NCI-H1092 (cell line): ENCODE results near the gene PDGFA.

Experiments used
- DNase-seq: peaks from one replicate; lab custom pipeline; 2025; lab: John Stamatoyannopoulos, UW

Gene PDGFA

DNA sequence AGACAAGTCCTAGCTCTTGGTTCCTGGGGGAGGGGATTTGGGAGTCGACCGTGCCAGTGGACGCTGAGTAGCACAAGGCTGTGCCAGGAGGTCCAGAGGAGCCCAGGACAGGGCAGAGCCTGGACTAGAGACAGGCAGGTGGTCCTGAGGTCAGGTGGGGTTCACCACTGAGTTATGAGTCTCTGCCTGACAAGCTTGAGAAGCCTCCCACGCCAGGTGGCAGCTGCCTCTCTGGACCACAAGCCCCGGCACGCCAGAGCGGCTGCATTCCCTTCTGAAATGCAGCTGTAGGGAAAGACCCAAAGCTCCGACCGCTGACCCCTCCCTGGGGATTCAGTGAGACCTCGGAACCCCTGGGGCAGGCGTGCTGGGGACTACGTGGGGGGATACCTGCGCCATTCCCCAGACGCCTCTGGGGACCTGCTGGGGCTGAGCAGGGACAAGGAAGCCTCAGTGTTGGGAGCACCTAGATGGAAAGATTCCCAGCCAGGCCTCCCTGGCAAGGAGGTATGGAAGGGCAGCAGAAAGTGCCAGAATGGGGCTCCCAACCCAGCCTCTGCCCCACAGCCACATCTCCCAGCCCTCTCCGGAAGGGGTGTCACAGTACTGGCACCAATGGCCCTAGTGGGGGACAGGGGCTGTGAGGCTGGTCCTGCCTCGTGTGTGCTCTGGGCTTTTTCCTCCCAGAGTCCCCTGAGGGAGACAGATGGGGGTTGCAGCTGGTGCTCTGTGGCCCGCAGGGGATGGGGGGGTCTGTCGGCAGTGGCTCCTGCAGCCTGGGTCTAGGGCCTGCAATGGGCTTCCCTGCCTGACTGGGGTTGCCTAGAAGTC lies 29.0 kb downstream of the PDGFA start:
- DNase-seq, result no peak

GRCh38 chr7:489876-490275 lies 29.8 kb downstream of the PDGFA start:
- no peak for DNase-seq

GRCh38 chr7:486216-486743 lies 33.4 kb downstream of the PDGFA start:
- DNase-seq, result no peak

- no peak for DNase-seq
Observed at GRCh38 chr7:485188-486081, 34.2 kb downstream of the PDGFA start.

GRCh38 chr7:484356-485101 lies 35.1 kb downstream of the PDGFA start:
- DNase-seq, result no peak

GRCh38 chr7:483656-484355 lies 35.8 kb downstream of the PDGFA start:
- DNase-seq, result no peak

GRCh38 chr7:482521-483083 lies 37.0 kb downstream of the PDGFA start:
- no peak for DNase-seq

GRCh38 chr7:481219-481930 lies 38.3 kb downstream of the PDGFA start:
- no peak for DNase-seq

- DNase-seq, result no peak
Observed at GRCh38 chr7:480531-481218, 39.0 kb downstream of the PDGFA start.

DNA sequence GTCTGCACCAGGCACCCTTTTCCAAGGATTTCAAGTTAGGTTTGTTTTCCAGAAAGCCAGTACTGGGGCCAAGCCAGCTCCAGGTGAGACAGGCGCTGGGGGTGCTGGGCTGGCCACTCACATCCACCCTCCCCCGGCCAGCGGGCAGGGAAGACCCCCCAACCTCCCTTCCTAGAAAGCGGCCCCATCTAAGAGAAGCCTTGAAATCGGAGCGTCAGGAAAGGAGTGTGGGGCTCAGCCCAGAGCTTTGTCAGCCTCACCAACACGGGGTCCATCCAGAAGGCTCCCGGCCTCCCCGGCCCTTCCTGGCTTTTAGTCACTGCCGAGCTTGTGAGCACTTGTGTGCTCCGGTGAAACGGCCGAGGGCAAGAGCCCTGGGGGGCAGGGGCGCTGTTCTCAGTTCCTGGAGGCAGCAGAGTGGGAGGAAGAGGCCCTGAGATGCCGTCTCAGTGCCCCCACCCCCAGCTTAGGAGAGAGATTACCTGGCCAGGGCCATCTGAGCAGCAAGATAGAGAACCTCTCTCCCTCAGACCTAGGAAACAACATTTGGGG lies 39.6 kb downstream of the PDGFA start:
- no peak for DNase-seq

- DNase-seq, result no peak
Observed at GRCh38 chr7:479115-479947, 40.3 kb downstream of the PDGFA start.

- DNase-seq, result no peak
Observed at GRCh38 chr7:477626-478220, 41.9 kb downstream of the PDGFA start.

DNA sequence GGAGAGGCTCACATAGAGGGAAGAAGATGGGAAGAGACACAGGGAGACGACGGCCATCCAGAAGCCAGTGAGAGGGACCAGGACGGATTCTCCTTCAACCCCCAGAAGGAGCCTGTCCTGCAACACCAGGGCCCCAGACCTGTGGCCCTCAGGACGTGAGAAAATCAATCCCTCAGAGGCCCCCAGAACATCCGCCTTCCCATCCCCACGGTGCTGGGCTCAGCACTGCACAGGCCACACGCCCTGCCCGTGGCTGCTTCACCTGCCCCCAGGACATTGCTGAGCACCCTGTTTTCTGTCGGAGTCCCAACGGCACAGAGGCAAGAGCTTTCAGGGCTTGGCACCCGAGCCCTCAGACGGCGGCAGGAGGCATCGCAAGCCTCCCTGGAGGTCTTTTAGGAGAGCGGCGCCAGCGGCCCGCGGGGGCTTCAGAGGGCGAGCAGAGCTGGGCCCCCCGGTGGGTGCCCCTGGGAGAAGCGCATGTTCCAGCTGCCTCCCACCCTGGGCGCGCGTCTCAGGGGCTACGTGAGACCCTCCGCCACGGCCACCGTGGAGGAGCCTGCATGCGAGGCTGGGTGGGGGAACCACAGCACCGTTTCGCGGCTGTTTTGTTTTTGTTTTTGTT lies 42.8 kb downstream of the PDGFA start:
- DNase-seq, result no peak

- no peak for DNase-seq
Observed at GRCh38 chr7:475951-476441, 43.6 kb downstream of the PDGFA start.

DNA sequence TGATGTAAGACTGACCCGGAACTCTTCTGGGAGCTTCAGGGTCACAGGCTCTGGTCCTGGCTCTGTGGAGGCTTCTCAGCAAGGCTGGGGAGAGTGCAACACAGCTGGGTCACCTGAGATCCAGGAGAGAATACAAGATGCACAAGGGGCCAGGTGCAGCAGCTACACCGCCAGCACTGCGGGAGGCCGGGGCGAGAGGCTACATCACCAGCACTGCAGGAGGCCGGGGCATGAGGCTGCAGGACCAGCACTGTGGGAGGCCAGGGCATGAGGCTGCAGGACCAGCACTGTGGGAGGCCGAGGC lies 44.3 kb downstream of the PDGFA start:
- DNase-seq, result no peak

DNA sequence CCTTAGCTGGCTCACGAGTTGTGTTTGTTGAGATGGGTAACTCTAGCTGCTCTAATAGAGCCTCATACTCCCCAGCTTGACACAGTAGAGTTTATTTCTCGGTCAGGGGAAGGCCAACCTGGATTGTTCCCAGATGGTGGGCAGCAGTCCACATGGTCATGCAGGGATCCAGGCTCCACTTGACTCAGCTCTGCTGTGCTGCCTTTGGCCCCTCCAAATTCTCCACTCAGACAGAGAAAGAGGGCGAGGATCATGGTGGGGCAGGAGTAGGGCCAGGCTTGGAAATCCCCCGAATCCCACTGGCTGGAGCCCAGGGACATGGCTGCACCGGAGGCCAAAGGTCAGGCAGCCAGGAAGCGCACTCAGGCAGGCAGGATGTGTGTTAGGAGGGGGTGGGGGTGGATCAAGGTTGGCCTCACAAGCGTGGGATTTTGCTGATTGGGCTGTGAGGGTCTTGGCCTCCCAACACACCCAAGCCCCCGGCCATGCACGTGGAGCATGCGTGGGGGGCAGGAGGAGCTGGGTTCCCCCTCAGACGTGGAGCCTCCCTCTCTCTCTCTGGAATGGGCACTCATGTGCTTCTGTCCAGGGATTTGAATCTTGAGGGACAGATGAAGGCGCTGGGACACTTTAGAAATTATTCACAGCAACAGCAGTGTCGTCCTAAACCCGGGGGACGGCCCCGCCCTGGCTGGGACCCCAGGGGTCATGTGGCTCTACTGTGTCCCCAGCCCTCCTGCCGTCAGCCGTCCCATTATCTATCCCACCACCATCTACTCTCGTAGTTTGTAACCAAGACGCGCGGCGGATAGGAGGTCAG lies 44.8 kb downstream of the PDGFA start:
- DNase-seq, result no peak
